ENCODE results near the gene SLC25A27.
"Not testable (repeated sequence)": the region's sequence is repeated elsewhere in the genome, so short reads cannot be mapped to it uniquely, and the experiment has no call there.

Gene SLC25A27

GRCh38 chr6:46637145-46637544 is 15.6 kb upstream of the SLC25A27 start:
- in situ Hi-C loops (cut with MboI; ENCODE audit: low sequenced_read_pairs), result no loop called here
- no peak for DNase-seq (ENCODE audit: low spot score in 2 of 2)
- Histone ChIP-seq H3K4me1 (no peaks in the 10 kb centered on the region), H3K27me3 (ENCODE audit: low read depth) (no peaks in the 10 kb centered on the region), H3K9me3 (no peaks in the 10 kb centered on the region), H3K36me3 (replicated peaks) (no peaks in the 10 kb centered on the region), H3K4me3 (no peak overlapping the region)

DNA sequence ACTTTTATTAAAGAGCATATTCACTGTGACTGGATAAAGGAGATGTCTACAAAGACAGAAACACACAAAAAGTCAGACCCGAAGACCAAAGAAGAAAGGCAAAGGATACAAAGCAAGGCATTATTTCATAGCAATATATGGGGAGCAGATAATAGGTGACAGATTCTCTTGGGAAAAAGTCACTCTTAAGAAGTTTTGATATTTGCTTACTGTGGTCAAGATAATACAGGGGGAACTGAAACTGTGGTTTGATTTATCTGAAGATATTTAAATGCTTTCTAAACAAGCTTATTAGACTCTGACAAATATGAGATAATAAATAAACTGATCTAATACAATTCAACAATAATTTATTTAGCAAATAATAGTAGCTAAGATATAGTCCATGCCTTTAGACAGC is 14.8 kb upstream of the SLC25A27 start:
- no peaks in the 10 kb centered on the region for H3K27me3 ChIP-seq (ENCODE audit: low read depth)
- H3K4me3 ChIP-seq, result no peak overlapping the region
- DNase-seq (ENCODE audit: low spot score in 2 of 2), result no peak
- H3K36me3 ChIP-seq (replicated peaks), result no peaks in the 10 kb centered on the region
- no peaks in the 10 kb centered on the region for H3K9me3 ChIP-seq
- in situ Hi-C loops (cut with MboI; ENCODE audit: low sequenced_read_pairs), result no loop called here
- no peaks in the 10 kb centered on the region for H3K4me1 ChIP-seq

DNA sequence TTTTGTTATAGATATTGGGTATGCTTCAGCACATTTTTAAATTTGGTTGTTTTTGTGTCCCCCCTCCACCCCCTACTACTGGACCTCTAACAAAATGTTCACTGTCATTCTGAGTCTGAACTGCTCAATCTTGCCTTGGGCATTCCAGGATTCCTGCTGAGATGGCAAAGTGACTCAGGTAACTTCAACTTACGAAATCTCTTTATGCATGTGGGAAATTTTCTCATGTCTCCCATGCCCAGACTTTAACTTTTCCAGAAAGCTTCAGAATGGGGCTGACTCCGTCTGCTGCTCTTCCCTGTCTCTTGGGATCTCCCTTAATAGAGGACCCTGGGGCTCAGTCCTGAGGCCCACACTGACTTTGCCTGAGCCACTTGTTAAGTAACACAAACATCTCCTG is 14.1 kb upstream of the SLC25A27 start:
- in situ Hi-C loops (cut with MboI; ENCODE audit: low sequenced_read_pairs), result no loop called here

DNA sequence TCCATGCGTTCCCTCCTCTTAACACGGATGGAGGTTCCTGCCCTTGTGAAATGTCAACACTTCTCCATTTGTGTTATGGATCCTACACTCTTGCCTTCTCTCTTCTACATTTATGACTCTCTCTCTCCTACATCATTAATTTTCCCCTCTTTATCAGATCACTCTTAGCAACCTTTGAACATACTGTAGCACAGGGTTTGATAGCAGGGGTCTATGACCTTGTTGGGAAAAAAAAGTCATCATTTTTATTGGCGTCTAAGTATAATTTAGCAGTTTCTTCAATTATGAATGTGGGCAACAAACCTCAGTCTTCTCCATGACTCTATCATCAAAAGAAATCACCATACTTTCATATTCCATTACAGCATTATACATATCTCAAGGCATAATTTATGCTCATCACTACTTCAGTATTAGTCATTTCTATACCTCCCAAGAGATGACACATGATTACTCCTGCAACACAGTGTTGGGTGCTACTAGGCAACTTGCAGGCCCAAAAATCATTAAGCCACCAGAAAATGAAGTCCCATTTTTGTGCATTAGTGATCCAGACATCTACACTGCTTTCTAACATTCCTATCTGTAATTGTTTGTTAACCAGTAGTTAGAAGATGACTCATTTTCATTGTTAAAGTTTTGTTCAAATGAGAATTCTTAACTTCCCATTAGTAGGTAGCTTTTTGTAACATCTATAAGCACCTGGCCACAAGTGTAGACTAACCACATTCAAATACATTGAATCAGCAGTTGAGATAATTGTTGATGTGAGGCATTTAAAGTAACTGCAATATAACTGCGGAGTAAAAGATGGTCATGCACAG is 9.6 kb upstream of the SLC25A27 start:
- in situ Hi-C loops (cut with MboI; ENCODE audit: low sequenced_read_pairs), result no loop called here
- no peak for DNase-seq (ENCODE audit: low spot score in 2 of 2)
- Histone ChIP-seq H3K9me3 (no peaks in the 10 kb centered on the region), H3K4me3 (no peak overlapping the region), H3K27me3 (ENCODE audit: low read depth) (no peaks in the 10 kb centered on the region), H3K36me3 (replicated peaks) (no peaks in the 10 kb centered on the region), H3K4me1 (no peaks in the 10 kb centered on the region)

More for the DNA sequence above, 14.1 kb upstream of the SLC25A27 start:
- H3K27me3 ChIP-seq (ENCODE audit: low read depth), result no peaks in the 10 kb centered on the region
- no peak for DNase-seq (ENCODE audit: low spot score in 2 of 2)
- no peaks in the 10 kb centered on the region for H3K36me3 ChIP-seq (replicated peaks)
- no peak overlapping the region for H3K4me3 ChIP-seq
- H3K4me1 ChIP-seq, result no peaks in the 10 kb centered on the region
- H3K9me3 ChIP-seq, result no peaks in the 10 kb centered on the region

DNA sequence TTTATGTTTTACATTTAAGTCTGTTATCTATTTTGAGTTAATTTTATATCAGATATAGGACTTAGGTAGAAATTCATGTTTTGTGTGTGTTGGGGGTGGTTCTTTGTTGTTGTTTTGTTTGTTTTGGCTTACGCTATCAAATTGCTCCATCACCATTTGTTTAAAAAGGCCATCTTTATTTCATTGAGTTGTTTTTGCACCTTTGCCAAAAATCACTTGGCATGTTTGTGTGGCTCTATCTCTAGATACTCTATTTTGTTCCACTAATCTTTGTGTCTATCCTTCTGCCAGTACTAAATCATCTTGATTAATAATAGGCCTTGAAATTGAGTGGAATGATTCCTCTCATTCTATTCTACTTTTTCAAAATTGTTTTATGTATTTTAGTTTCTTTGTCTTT is 7.5 kb upstream of the SLC25A27 start:
- Histone ChIP-seq H3K4me3 (no peak overlapping the region), H3K36me3 (replicated peaks) (no peaks in the 10 kb centered on the region), H3K9me3 (no peaks in the 10 kb centered on the region), H3K4me1 (no peaks in the 10 kb centered on the region), H3K27me3 (ENCODE audit: low read depth) (no peaks in the 10 kb centered on the region)
- in situ Hi-C loops (cut with MboI; ENCODE audit: low sequenced_read_pairs), result no loop called here
- DNase-seq (ENCODE audit: low spot score in 2 of 2), result no peak

- DNase-seq (ENCODE audit: low spot score in 2 of 2); in situ Hi-C loops (cut with MboI; ENCODE audit: low sequenced_read_pairs); H3K4me1 ChIP-seq; H3K9me3 ChIP-seq; H3K27me3 ChIP-seq (ENCODE audit: low read depth); H3K36me3 ChIP-seq (replicated peaks); H3K4me3 ChIP-seq: not testable (repeated sequence)
Observed at GRCh38 chr6:46648108-46648507, 4.7 kb upstream of the SLC25A27 start.

- no peaks in the 10 kb centered on the region for H3K27me3 ChIP-seq (ENCODE audit: low read depth)
- in situ Hi-C loops (cut with MboI; ENCODE audit: low sequenced_read_pairs), result no loop called here
- H3K36me3 ChIP-seq (replicated peaks), result no peaks in the 10 kb centered on the region
- H3K4me1 ChIP-seq, result peaks cover 9% of the 10 kb centered on the region
- H3K4me3 ChIP-seq, result no peak overlapping the region
- DNase-seq (ENCODE audit: low spot score in 2 of 2), result no peak
- H3K9me3 ChIP-seq, result no peaks in the 10 kb centered on the region
Observed at GRCh38 chr6:46648869-46649492, 3.8 kb upstream of the SLC25A27 start.

- Histone ChIP-seq H3K4me3 (peak overlapping the region; percentile 82; the same call in 1 of the 2 replicates), H3K36me3 (replicated peaks) (no peaks in the 10 kb centered on the region), H3K4me1 (peaks cover 11% of the 10 kb centered on the region), H3K9me3 (no peaks in the 10 kb centered on the region), H3K27me3 (ENCODE audit: low read depth) (no peaks in the 10 kb centered on the region)
- in situ Hi-C loops (cut with MboI; ENCODE audit: low sequenced_read_pairs), result no loop called here
- DNase-seq (ENCODE audit: low spot score in 2 of 2), result no peak
Observed at GRCh38 chr6:46651006-46651405, 1.8 kb upstream of the SLC25A27 start.

GRCh38 chr6:46651816-46652215 is 959 bp upstream of the SLC25A27 start:
- Histone ChIP-seq H3K4me3 (peak overlapping the region; percentile 82), H3K36me3 (replicated peaks) (no peaks in the 10 kb centered on the region), H3K9me3 (no peaks in the 10 kb centered on the region), H3K27me3 (ENCODE audit: low read depth) (no peaks in the 10 kb centered on the region), H3K4me1 (peaks cover 11% of the 10 kb centered on the region)
- in situ Hi-C loops (cut with MboI; ENCODE audit: low sequenced_read_pairs), result no loop called here
- peak in 1 of 2 experiments; percentile 13 for DNase-seq (ENCODE audit: low spot score in 2 of 2)

DNA sequence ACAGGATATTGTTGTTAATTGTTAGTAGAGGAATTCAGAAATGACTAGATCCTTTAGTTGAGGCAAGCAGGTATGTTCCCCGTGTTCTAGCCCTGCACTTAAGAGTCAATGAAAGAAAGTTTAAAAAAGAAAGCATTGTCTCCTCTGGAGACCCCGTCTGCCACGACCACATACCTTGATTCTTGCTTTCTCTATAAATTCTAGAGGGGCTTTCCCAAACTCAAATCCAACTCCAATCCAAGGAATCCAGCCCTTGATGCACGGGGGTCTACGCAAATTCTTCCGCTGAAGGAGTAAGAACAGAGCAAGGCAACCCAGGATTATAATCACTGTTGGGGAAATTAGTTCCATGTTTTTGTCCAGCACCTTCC is 558 bp upstream of the SLC25A27 start:
- in situ Hi-C loops (cut with MboI; ENCODE audit: low sequenced_read_pairs), result no loop called here

DNA sequence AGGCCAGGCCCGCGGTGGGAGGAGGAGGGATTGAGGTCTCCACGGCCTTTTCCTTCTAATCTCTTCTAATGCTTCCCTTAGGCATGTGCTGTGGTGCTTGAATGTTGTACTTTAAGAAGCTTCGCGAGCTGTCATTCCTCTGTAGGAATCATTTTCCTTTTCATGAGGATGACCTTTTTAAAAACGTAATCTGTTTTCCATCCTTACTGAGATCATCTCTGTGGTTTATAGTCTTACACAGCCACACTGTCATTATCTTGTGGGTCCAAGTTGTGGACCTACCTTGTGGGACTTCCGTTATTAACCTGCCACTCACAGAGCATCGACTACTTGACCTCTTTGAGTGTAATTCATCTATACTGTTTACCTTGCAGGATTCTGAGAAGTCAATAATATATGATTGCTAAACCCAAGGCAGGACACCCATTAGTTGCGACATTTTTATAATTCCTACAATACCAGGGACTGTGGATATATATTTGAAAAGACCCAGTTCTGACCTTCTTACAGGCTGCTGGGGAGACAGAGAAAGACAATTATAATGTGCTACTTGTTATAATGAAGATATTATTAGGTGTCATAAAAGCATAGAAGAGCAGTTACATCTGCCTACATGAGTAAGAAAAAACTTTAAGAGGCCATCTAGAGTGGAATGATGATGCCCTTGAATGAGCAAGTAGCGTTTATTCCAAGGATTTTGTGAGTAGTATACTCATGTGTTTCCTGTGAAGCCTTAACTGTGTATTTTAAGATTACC is 842 bp downstream of the SLC25A27 start:
- in situ Hi-C loops (cut with MboI; ENCODE audit: low sequenced_read_pairs), result no loop called here
- Histone ChIP-seq H3K27me3 (ENCODE audit: low read depth) (no peaks in the 10 kb centered on the region), H3K4me3 (peak overlapping the region; percentile 82), H3K9me3 (no peaks in the 10 kb centered on the region), H3K4me1 (peaks cover 11% of the 10 kb centered on the region), H3K36me3 (replicated peaks) (no peaks in the 10 kb centered on the region)
- DNase-seq (ENCODE audit: low spot score in 2 of 2), result no peak

More for the DNA sequence above, 558 bp upstream of the SLC25A27 start:
- Histone ChIP-seq H3K36me3 (replicated peaks) (no peaks in the 10 kb centered on the region), H3K9me3 (no peaks in the 10 kb centered on the region), H3K27me3 (ENCODE audit: low read depth) (no peaks in the 10 kb centered on the region), H3K4me1 (peaks cover 11% of the 10 kb centered on the region), H3K4me3 (peak overlapping the region; percentile 82)
- DNase-seq (ENCODE audit: low spot score in 2 of 2), result no peak

DNA sequence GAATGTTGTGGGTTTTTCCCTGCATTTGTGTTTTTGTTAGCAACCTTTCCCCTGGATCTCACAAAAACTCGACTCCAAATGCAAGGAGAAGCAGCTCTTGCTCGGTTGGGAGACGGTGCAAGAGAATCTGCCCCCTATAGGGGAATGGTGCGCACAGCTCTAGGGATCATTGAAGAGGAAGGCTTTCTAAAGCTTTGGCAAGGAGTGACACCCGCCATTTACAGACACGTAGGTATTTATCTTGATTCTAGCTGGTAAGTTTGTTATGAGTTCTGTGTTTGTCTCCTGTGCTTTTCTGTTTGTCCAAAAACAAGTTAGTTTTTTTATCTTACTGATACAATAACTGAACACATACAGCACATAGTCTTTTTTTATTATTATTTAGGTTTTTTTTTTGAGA is 3.0 kb downstream of the SLC25A27 start:
- Histone ChIP-seq H3K4me3 (no peak overlapping the region), H3K4me1 (peaks cover 10% of the 10 kb centered on the region), H3K36me3 (replicated peaks) (no peaks in the 10 kb centered on the region), H3K9me3 (no peaks in the 10 kb centered on the region), H3K27me3 (ENCODE audit: low read depth) (no peaks in the 10 kb centered on the region)
- in situ Hi-C loops (cut with MboI; ENCODE audit: low sequenced_read_pairs), result no loop called here
- DNase-seq (ENCODE audit: low spot score in 2 of 2), result peak; percentile 51 to 69

DNA sequence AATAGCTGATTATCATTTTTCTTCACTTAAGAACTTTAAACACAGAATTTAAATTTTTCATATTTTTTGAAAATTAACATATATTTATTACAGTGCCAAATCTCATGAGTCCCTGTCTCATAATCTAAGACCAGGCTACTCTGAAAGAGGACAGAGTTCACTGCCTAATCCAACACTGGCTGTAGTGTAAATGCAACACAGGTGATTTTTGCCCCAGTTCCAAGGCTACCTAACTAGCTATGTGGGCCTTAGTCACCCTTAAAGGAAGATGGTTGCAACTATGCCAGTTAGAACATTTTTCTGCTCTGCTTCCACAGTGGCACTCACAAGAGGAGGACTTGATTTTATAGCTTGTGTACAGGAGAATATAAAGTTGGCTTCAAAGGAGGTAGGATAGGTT is 4.9 kb downstream of the SLC25A27 start:
- no peaks in the 10 kb centered on the region for H3K36me3 ChIP-seq (replicated peaks)
- no peaks in the 10 kb centered on the region for H3K9me3 ChIP-seq
- H3K4me1 ChIP-seq, result peaks cover 7% of the 10 kb centered on the region; the same call in 1 of the 2 replicates
- H3K27me3 ChIP-seq (ENCODE audit: low read depth), result no peaks in the 10 kb centered on the region
- DNase-seq (ENCODE audit: low spot score in 2 of 2), result no peak
- in situ Hi-C loops (cut with MboI; ENCODE audit: low sequenced_read_pairs), result no loop called here
- no peak overlapping the region for H3K4me3 ChIP-seq

DNA sequence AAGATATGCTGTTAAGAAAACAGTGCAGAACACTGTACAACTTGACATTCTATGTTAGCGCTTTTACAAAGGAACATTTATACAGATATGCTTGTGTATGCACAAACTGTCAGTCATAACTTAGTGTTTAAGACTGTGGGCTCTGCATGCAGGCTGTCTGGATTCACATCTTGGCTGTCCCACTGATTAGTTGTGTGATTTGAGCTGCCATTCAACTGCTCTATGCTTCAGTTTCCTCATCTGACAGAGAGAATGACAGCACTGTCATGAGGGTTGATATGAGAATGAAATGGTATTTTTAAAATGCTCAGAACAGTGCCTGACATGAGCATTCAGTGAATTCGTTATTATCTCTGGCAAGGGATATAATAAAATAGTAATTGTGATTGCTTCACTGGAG is 8.7 kb downstream of the SLC25A27 start:
- in situ Hi-C loops (cut with MboI; ENCODE audit: low sequenced_read_pairs), result no loop called here
- no peak for DNase-seq (ENCODE audit: low spot score in 2 of 2)
- no peaks in the 10 kb centered on the region for H3K4me1 ChIP-seq
- no peaks in the 10 kb centered on the region for H3K9me3 ChIP-seq
- H3K36me3 ChIP-seq (replicated peaks), result no peaks in the 10 kb centered on the region
- H3K27me3 ChIP-seq (ENCODE audit: low read depth), result no peaks in the 10 kb centered on the region
- no peak overlapping the region for H3K4me3 ChIP-seq

All from HAP-1 (cell line).